IPS DF 6.9 (cell line): ENCODE data around the gene KCNB1.
"Not testable (repeated sequence)": the region's sequence is repeated elsewhere in the genome, so short reads cannot be mapped to it uniquely, and the experiment has no call there.

ENCODE experiments used
- DNase-seq: peaks from one replicate; pipeline ENCODE4 v3.0.0-alpha.2; 2013; ENCODE audit warnings: low read depth, low spot score
- H3K27ac ChIP-seq: one replicate; pipeline ENCODE4 v1.5.1; 2013; ENCODE audit warnings: low read length, control low read depth
- H3K27me3 ChIP-seq: 2 replicates; pipeline ENCODE4 v1.6.1; 2013; ENCODE audit warnings: mild to moderate bottlenecking, low read length; ENCODE audit not compliant: control insufficient read depth, insufficient read depth
- H3K36me3 ChIP-seq: 2 replicates; pipeline ENCODE4 v1.6.1; 2013; ENCODE audit warnings: low read length; ENCODE audit not compliant: control insufficient read depth, insufficient read depth
- H3K4me1 ChIP-seq: 2 replicates; pipeline ENCODE4 v1.6.1; 2013; ENCODE audit warnings: low read length; ENCODE audit not compliant: control insufficient read depth, insufficient read depth
- H3K4me3 ChIP-seq: 2 replicates; pipeline ENCODE4 v1.5.1; 2013; ENCODE audit warnings: mild to moderate bottlenecking, low read length
- H3K9me3 ChIP-seq: 2 replicates; pipeline ENCODE4 v1.6.1; 2013; ENCODE audit warnings: low read length, inconsistent platforms; ENCODE audit not compliant: control insufficient read depth, insufficient read depth
- WGBS: extraction: QIAGEN DNeasy Blood & Tissue Kit; methylation state at CpG from one replicate; pipeline ENCODE4 v1.1.7; 2013; ENCODE audit warnings: mixed read lengths, missing lambda C conversion rate; ENCODE audit not compliant: insufficient read length, insufficient coverage; 5-methylcytosine and 5-hydroxymethylcytosine counted together

KCNB1 gene

GRCh38 chr20:49318430-49319207, 163.8 kb downstream of the KCNB1 start:
- Histone ChIP-seq H3K27me3 (peaks cover 23% of the 10 kb centered on the region; the same call in 1 of the 2 replicates), H3K36me3 (no peaks in the 10 kb centered on the region), H3K4me3 (peak overlapping the region; percentile 41; the same call in 1 of the 2 replicates), H3K9me3 (no peaks in the 10 kb centered on the region), H3K4me1 (peaks cover 2% of the 10 kb centered on the region; the same call in 1 of the 2 replicates), H3K27ac (no peak overlapping the region)
- WGBS: no CpG with 5 or more reads among the region's 70 CpGs
- no peak for DNase-seq

- H3K36me3 ChIP-seq: no peaks in the 10 kb centered on the region
- WGBS: no CpG with 5 or more reads among the region's 23 CpGs
- H3K27me3 ChIP-seq: peaks cover 23% of the 10 kb centered on the region; the same call in 1 of the 2 replicates
- no peaks in the 10 kb centered on the region for H3K9me3 ChIP-seq
- peak overlapping the region; percentile 41; the same call in 1 of the 2 replicates for H3K4me3 ChIP-seq
- H3K4me1 ChIP-seq: peaks cover 2% of the 10 kb centered on the region; the same call in 1 of the 2 replicates
- DNase-seq: no peak
- no peak overlapping the region for H3K27ac ChIP-seq
Observed at GRCh38 chr20:49318091-49318429, 164.4 kb downstream of the KCNB1 start.

GRCh38 chr20:49316704-49317103, 165.8 kb downstream of the KCNB1 start:
- WGBS: no CpG with 5 or more reads among the region's 2 CpGs
- H3K27ac ChIP-seq: no peak overlapping the region
- H3K27me3 ChIP-seq: peaks cover 23% of the 10 kb centered on the region; the same call in 1 of the 2 replicates

GRCh38 chr20:49315580-49315979, 166.9 kb downstream of the KCNB1 start:
- Histone ChIP-seq H3K27ac (no peak overlapping the region), H3K9me3 (no peaks in the 10 kb centered on the region), H3K4me3 (no peak overlapping the region), H3K27me3 (peaks cover 23% of the 10 kb centered on the region; the same call in 1 of the 2 replicates), H3K36me3 (no peaks in the 10 kb centered on the region), H3K4me1 (peaks cover 2% of the 10 kb centered on the region; the same call in 1 of the 2 replicates)
- WGBS: no CpG with 5 or more reads among the region's 1 CpG
- DNase-seq: no peak

More at GRCh38 chr20:49316704-49317103, 165.8 kb downstream of the KCNB1 start:
- Histone ChIP-seq H3K36me3 (no peaks in the 10 kb centered on the region), H3K9me3 (no peaks in the 10 kb centered on the region), H3K4me3 (no peak overlapping the region), H3K4me1 (peaks cover 2% of the 10 kb centered on the region; the same call in 1 of the 2 replicates)
- DNase-seq: no peak

GRCh38 chr20:49314052-49314451, 168.4 kb downstream of the KCNB1 start:
- not testable (repeated sequence) for DNase-seq, H3K4me3 ChIP-seq, H3K9me3 ChIP-seq, H3K27ac ChIP-seq, H3K4me1 ChIP-seq, H3K36me3 ChIP-seq
- WGBS: no CpG with 5 or more reads among the region's 2 CpGs
- H3K27me3 ChIP-seq: peaks cover 16% of the 10 kb centered on the region; the same call in 1 of the 2 replicates
